Osteoblast (primary cell): ENCODE data around the gene COPS8. TPM values are rescaled to one million over a fixed set of nuclear protein-coding genes. Genes with fewer than 3 reads are reported as not detected.

Experiments used
- DNase-seq: peaks from one replicate; pipeline ENCODE4 v3.0.0; 2011; ENCODE audit warnings: low spot score, mixed read lengths; ENCODE audit not compliant: insufficient read length; ENCODE audit errors: missing footprints
- H2AFZ ChIP-seq: 2 replicates; pipeline ENCODE4 v1.6.0; 2011; ENCODE audit warnings: mild to moderate bottlenecking, low read length
- H3K27ac ChIP-seq: 2 replicates; pipeline ENCODE4 v1.5.1; 2011; ENCODE audit warnings: mild to moderate bottlenecking, low read depth, low read length, moderate library complexity
- H3K27me3 ChIP-seq: 2 replicates; pipeline ENCODE4 v1.6.0; 2012; ENCODE audit warnings: mild to moderate bottlenecking, control low read depth, inconsistent platforms, low read length, moderate library complexity; ENCODE audit not compliant: insufficient read depth
- H3K36me3 ChIP-seq: 2 replicates; pipeline ENCODE4 v1.5.1; 2011; ENCODE audit warnings: mild to moderate bottlenecking, low read length, control low read depth, moderate library complexity; ENCODE audit not compliant: insufficient read depth
- H3K4me1 ChIP-seq: 2 replicates; pipeline ENCODE4 v1.5.1; 2011; ENCODE audit warnings: mild to moderate bottlenecking, low read length, control low read depth, moderate library complexity; ENCODE audit not compliant: insufficient read depth
- H3K4me2 ChIP-seq: 2 replicates; pipeline ENCODE4 v1.6.0; 2011; ENCODE audit warnings: mild to moderate bottlenecking, low read length; ENCODE audit not compliant: insufficient read depth
- H3K4me3 ChIP-seq: fragments of 200-600 bp; sonication (generic); 3 replicates; pipeline ENCODE4 v1.5.1; 2012; ENCODE audit warnings: mild to moderate bottlenecking, low read length, inconsistent platforms; ENCODE audit not compliant: insufficient read depth
- H3K79me2 ChIP-seq: 2 replicates; pipeline ENCODE4 v1.6.0; 2012; ENCODE audit warnings: mild to moderate bottlenecking, low read length, control low read depth, inconsistent platforms; ENCODE audit not compliant: insufficient read depth
- H3K9me3 ChIP-seq: 2 replicates; pipeline ENCODE4 v1.5.1; 2011; ENCODE audit warnings: low read depth, low read length, control low read depth
- H4K20me1 ChIP-seq: 2 replicates; pipeline ENCODE4 v1.6.0; 2012; ENCODE audit warnings: mild to moderate bottlenecking, low read length, control low read depth; ENCODE audit not compliant: insufficient read depth
- total RNA-seq: library from RNA; depleted of rRNA; stranded (reverse); fragments of >200 nt; gene quantifications from 2 replicates; pipeline ENCODE4 v1.2.3, GENCODE V29; 2012
- TF ChIP-seq, protein P1 (sequence below): IDR thresholded peaks from 2 replicates; pipeline ENCODE4 v1.5.1; 2011; ENCODE audit warnings: mild to moderate bottlenecking, low read depth, low read length, moderate library complexity; ENCODE audit errors: extremely low read depth

Gene COPS8
- total RNA-seq, 1 donor, result 91.2 TPM

DNA sequence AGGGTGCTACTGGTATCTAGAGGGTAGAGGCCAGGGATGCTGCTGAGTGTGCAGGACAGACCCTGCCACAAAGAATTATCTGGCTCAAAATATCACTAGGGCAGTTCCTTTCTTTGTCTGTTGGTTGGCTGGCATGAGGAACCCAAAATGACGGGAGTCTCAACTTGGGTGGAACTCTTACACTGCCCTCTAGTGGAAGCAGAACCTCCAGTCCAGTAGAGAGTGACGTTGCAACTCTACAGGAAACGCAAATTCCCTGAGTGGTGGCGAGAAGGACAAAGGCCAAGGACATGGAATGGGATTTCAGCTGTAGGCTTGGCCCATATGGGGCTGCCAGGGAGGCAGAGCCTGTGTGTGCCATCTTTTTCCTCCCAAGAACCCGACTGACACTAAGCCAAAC, 47.1 kb downstream of the COPS8 start:
- TF ChIP-seq, protein P1, sequence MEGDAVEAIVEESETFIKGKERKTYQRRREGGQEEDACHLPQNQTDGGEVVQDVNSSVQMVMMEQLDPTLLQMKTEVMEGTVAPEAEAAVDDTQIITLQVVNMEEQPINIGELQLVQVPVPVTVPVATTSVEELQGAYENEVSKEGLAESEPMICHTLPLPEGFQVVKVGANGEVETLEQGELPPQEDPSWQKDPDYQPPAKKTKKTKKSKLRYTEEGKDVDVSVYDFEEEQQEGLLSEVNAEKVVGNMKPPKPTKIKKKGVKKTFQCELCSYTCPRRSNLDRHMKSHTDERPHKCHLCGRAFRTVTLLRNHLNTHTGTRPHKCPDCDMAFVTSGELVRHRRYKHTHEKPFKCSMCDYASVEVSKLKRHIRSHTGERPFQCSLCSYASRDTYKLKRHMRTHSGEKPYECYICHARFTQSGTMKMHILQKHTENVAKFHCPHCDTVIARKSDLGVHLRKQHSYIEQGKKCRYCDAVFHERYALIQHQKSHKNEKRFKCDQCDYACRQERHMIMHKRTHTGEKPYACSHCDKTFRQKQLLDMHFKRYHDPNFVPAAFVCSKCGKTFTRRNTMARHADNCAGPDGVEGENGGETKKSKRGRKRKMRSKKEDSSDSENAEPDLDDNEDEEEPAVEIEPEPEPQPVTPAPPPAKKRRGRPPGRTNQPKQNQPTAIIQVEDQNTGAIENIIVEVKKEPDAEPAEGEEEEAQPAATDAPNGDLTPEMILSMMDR, result peak; percentile 16
- Histone ChIP-seq H4K20me1 (no peaks in the 10 kb centered on the region), H3K4me3 (no peak overlapping the region), H3K9me3 (no peaks in the 10 kb centered on the region), H3K36me3 (no peaks in the 10 kb centered on the region), H2AFZ (no peak overlapping the region), H3K4me2 (no peak overlapping the region), H3K27me3 (no peaks in the 10 kb centered on the region), H3K4me1 (peaks cover 10% of the 10 kb centered on the region), H3K79me2 (no peaks in the 10 kb centered on the region), H3K27ac (no peak overlapping the region)
- no peak for DNase-seq

DNA sequence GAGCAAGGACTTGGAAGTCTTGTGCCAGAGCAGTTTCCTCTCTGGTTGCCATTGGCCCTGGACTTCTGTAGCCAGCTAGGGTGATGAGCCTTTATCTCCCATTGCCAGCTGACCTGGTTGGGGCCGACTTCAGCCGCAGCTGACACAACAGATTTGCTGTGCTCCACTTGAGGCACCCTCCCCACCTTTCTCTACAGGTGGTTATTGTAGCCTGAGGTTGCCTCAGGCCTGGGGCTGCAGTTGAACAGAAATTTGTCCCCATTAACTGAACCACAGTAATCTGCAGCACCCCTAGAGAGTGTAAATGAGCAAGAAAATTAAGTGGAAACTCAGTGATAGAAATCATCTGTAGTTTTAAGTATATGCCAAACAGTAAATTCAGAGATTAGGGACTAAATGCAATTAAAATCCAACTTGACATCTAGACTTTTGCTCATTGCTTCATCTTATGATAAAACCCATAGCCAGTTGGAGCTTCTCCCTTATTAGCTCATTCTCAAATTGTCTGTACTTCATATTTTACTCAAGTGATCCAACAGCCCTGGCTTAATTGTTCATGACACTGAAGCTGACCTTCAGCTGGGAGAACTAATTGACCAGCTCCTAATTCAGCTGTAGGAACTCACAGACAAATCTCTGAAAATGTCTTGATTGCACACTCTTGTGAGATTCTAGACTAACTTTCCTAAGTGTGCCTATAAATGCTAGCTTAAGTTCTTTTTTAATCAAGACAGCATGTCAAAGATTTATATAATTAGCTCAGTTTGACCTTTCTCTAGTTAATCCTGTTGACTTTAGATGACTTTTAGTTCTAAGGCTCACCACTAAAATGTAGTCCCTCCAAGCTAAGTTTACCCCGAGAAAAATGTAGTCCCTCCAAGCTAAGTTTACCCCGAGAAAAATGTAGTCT, 48.9 kb downstream of the COPS8 start:
- no peak overlapping the region for H3K4me3 ChIP-seq
- no peaks in the 10 kb centered on the region for H3K36me3 ChIP-seq
- H3K4me2 ChIP-seq, result no peak overlapping the region
- H3K4me1 ChIP-seq, result no peaks in the 10 kb centered on the region
- H3K79me2 ChIP-seq, result no peaks in the 10 kb centered on the region
- H4K20me1 ChIP-seq, result no peaks in the 10 kb centered on the region
- no peaks in the 10 kb centered on the region for H3K27me3 ChIP-seq
- H3K9me3 ChIP-seq, result no peaks in the 10 kb centered on the region
- TF ChIP-seq, protein P1, result no peak
- DNase-seq, result no peak
- no peak overlapping the region for H3K27ac ChIP-seq
- H2AFZ ChIP-seq, result peak overlapping the region; percentile 2

DNA sequence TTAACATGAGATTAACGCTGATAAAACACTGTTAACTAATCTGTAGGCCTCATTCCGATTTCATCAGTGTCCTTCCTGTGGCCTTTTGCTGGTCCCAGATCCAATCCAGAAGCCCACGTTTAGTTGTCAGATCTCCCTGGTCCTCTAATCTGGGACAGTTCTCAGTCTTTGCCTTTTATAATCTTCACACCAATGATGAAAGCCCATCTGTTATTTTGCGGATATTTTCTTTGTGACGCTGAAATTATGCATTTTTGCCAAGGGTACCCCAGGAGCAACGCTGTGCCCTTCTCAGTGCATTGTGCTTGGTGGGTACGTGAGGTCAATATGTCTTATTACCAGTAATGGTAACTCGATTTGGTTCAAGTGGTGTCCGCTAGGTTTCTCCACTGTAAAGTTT, 51.1 kb downstream of the COPS8 start:
- no peaks in the 10 kb centered on the region for H3K36me3 ChIP-seq
- H3K27me3 ChIP-seq, result no peaks in the 10 kb centered on the region
- no peak overlapping the region for H2AFZ ChIP-seq
- H3K4me1 ChIP-seq, result peaks cover 9% of the 10 kb centered on the region
- no peak overlapping the region for H3K4me2 ChIP-seq
- no peaks in the 10 kb centered on the region for H3K79me2 ChIP-seq
- H4K20me1 ChIP-seq, result no peaks in the 10 kb centered on the region
- no peak for DNase-seq
- H3K4me3 ChIP-seq, result no peak overlapping the region
- no peak overlapping the region for H3K27ac ChIP-seq
- no peaks in the 10 kb centered on the region for H3K9me3 ChIP-seq
- TF ChIP-seq, protein P1, result no peak

DNA sequence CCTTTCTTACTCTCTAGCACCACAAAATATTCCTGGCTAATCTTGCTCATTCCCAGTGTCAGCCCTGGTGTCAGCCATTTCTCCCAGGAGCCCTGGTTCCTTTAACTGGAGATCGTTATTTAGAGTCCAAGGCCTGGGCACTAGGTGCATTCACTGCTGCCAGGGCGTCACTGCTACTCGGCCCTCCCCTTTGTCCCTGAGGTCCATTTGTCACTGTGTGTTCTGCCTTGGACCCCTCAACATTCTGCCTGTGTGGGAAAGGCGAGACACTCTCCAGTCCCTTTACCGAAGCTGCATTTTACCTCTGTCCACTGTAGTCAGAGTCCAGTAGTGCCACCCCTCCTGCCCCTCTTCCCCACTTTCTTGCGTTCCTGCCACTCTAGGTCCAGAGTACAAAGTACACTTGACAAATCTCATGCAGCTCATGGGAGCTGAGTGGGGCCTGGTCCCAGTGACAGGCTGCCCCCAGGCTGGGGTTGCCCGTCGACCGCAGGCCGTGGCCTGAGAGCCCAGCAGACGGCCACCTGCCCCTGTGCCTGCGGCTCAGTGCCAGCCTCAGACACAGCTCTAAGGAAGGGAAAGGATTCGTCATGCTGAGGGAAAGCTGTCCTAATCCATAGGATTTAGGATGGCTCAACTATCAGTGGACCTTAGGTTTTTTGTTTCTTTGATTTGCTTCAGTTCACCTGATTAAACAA, 52.1 kb downstream of the COPS8 start:
- no peak overlapping the region for H3K4me2 ChIP-seq
- no peak overlapping the region for H3K27ac ChIP-seq
- H3K27me3 ChIP-seq, result no peaks in the 10 kb centered on the region
- H2AFZ ChIP-seq, result no peak overlapping the region
- no peak overlapping the region for H3K4me3 ChIP-seq
- no peaks in the 10 kb centered on the region for H3K9me3 ChIP-seq
- no peaks in the 10 kb centered on the region for H3K79me2 ChIP-seq
- H4K20me1 ChIP-seq, result no peaks in the 10 kb centered on the region
- no peak for DNase-seq
- H3K4me1 ChIP-seq, result peaks cover 18% of the 10 kb centered on the region
- TF ChIP-seq, protein P1, result no peak
- H3K36me3 ChIP-seq, result no peaks in the 10 kb centered on the region
